Measurements from ENCODE around the gene SLC7A11.

Gene SLC7A11

DNA sequence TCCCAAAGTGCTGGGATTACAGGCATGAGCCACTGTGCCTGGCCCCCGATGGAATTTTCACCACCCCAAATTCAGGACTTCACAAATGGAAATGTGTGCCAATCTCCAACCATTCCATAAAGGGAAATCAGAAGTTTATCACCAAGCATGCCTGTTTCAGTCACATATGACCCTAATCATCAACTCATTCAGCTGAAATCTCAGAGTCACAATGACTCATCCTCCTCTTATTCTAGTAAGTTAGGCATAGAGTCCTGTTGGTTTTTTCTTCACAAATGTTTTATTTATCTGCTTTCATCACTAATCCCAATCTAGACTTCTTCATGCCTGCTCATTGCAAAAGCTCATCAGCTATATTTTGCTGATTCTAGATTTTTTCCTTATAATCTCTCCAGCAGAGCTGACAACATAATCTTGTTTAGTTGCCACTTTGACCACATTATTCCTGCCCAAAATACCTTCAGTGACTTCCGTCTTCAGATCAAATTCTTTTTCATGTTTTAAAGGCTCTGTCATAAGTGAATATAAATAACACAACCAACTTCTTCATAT is 83.3 kb downstream of the SLC7A11 start:
- DNase-seq = no peak

DNA sequence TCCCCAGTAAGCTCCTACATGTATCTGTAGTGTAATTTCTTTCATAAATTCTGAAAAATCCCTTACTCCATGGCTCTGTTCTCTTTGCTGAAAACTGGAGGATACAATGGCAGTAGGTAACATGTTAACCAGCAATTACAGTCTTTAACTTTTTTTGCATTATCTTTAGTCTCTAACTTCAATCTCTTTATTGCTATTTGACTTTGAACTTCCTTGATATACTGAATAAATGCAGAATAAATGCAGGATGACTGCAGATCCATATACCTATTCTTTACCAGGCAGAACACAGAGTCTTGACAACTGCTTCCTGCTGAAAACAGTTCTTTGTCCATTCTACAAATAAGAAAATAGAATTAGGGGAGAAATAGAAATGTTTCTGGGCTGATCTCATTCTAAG is 101.3 kb downstream of the SLC7A11 start:
- DNase-seq = no peak

DNA sequence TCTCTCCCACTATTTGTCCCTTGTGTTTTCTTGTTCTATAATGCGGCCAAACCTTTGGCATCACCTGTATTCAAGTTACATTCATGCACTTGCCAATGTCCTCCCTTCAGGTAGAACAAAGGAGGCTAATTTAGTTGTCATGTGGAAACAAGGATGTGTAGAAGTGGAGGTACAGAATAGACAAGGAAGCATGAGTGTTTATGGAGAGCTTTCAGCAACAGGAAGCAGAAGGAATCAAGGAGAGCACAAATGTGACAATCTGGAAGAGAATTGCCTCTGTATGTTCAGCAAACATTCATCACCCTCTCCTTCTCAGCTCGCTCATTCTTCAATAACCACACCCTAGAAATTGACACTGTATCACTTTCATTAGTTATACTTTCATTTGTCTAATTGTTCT is 103.4 kb downstream of the SLC7A11 start:
- DNase-seq = peak; percentile 18

GRCh38 chr4:138135610-138136009 is 106.5 kb downstream of the SLC7A11 start:
- DNase-seq = no peak

- DNase-seq = no peak
Observed at GRCh38 chr4:138118270-138118669, 123.9 kb downstream of the SLC7A11 start.

DNA sequence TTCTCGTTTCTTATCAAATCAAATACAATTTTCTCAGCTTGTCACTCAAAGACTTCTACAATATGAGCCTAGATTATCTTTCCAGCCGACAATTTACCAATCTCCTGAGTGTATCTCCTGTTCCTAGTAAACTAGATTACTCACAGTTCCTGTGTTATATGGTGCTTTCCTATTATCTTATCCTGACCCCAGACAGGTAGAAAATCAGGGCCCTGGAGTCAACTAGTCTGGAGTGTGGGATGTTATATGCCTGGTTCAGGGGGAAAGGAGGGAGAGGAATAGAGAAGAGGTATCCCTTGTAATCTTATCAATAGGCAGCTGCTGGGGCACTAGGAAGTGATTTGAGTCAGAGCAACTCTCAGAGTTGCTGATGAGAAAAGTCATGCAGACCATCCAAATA is 127.1 kb downstream of the SLC7A11 start:
- DNase-seq = no peak

DNA sequence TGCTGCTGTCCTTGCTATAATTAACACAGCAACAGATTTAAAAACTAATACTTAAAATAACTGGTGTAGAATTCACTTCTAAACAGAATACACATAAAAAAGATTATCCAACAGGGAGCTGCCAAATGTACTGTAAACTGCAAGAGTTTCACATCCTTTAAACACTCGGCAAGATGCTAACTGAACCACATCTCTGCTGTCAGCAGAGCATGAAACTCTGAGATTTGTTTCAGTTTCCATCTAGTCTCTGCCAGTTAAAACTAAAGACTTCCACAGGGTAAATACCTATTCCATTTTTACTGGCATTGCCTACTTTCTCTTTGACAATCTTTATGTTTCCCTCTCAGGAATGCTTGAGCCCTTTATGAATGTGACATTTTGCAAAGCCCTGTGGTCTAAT is 127.7 kb downstream of the SLC7A11 start:
- no peak for DNase-seq
